Chondrocyte (in vitro differentiated cells): ENCODE data around the gene LMCD1. TPM values are rescaled to one million over a fixed set of nuclear protein-coding genes. Genes with fewer than 3 reads are reported as not detected.

Experiments
- DNase-seq: peaks from one replicate; pipeline ENCODE4 v3.0.0; 2021; ENCODE audit warnings: mixed read lengths, low spot score
- H3K27ac Mint-ChIP-seq: one replicate; pipeline ENCODE4 v1.8.0; 2021; ENCODE audit warnings: mild to moderate bottlenecking, moderate library complexity, mixed read lengths; ENCODE audit not compliant: unreplicated experiment
- H3K27me3 Mint-ChIP-seq: 2 replicates; pipeline ENCODE4 v1.8.0; 2021; ENCODE audit warnings: low read depth, mixed read lengths
- H3K36me3 Mint-ChIP-seq: 2 replicates; pipeline ENCODE4 v1.8.0; 2021; ENCODE audit warnings: low read depth, mixed read lengths
- H3K4me1 Mint-ChIP-seq: 2 replicates; pipeline ENCODE4 v1.8.0; 2021; ENCODE audit warnings: low read depth, mild to moderate bottlenecking, mixed read lengths
- H3K4me3 Mint-ChIP-seq: one replicate; pipeline ENCODE4 v1.8.0; 2021; ENCODE audit warnings: mild to moderate bottlenecking, moderate library complexity, mixed read lengths; ENCODE audit not compliant: unreplicated experiment
- H3K9me3 Mint-ChIP-seq: 2 replicates; pipeline ENCODE4 v1.8.0; 2021; ENCODE audit warnings: low read depth, mixed read lengths
- total RNA-seq: library from RNA; stranded (reverse); gene quantifications from 3 replicates; pipeline ENCODE4 v1.2.1, GENCODE V29; 2021
- TF ChIP-seq, protein P1 (sequence below): fragments of 200-600 bp; sonication (generic); IDR thresholded peaks from 2 replicates; pipeline ENCODE4 v1.5.0; 2021; ENCODE audit warnings: antibody characterized with exemption, mild to moderate bottlenecking, moderate library complexity

Gene LMCD1
- total RNA-seq, 1 donor from 2014 or later, result 263 TPM

DNA sequence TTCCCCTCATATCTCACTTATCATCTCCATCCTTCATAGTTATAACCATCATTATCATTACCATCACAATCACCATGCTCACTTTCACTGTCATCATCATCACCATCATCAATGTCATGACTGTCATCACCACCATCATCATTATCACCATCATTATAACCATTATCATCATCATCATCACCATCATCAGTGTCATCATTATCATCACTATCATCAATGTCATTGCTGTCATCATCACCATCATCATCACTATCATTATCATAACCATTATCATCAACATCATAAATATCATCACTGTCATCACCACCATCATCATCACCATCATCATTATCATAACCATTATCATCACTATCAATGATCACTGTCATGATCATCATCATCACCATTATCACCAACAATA is 98.8 kb downstream of the LMCD1 start:
- H3K36me3 Mint-ChIP-seq, result no peaks in the 10 kb centered on the region

DNA sequence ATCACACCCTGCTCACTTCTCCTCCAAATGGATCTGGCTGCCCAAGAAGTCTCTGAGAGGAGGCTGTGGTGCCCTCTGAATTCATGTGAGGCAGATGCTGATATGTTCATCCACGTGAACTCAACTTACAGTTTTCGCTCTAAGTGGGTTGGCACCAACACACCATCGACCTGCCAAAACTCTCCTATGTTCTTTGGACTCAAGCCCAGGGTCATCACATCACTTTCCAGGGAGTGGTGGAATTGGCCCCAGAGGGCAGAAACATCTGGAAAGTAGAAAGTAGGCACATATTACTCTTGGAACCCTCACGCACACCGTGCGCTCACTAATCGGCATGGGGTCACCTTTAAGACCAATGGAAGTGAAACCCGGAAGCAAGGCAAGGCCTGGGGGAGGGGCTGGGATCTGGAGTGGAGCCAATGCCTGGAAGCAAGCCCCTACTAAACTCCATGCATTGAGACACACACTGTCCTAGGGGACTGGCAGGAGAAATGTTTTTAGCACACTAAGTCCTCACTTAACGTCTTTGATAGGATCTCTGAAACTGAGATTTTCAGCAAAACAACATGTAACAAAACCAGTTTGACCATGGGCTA is 101.6 kb downstream of the LMCD1 start:
- TF ChIP-seq, protein P1, sequence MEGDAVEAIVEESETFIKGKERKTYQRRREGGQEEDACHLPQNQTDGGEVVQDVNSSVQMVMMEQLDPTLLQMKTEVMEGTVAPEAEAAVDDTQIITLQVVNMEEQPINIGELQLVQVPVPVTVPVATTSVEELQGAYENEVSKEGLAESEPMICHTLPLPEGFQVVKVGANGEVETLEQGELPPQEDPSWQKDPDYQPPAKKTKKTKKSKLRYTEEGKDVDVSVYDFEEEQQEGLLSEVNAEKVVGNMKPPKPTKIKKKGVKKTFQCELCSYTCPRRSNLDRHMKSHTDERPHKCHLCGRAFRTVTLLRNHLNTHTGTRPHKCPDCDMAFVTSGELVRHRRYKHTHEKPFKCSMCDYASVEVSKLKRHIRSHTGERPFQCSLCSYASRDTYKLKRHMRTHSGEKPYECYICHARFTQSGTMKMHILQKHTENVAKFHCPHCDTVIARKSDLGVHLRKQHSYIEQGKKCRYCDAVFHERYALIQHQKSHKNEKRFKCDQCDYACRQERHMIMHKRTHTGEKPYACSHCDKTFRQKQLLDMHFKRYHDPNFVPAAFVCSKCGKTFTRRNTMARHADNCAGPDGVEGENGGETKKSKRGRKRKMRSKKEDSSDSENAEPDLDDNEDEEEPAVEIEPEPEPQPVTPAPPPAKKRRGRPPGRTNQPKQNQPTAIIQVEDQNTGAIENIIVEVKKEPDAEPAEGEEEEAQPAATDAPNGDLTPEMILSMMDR, result no peak
- H3K27ac Mint-ChIP-seq, result peak overlapping the region; percentile 33
- no peaks in the 10 kb centered on the region for H3K9me3 Mint-ChIP-seq
- H3K36me3 Mint-ChIP-seq, result no peaks in the 10 kb centered on the region
- H3K27me3 Mint-ChIP-seq, result no peaks in the 10 kb centered on the region
- H3K4me1 Mint-ChIP-seq, result peaks cover 30% of the 10 kb centered on the region
- H3K4me3 Mint-ChIP-seq, result no peak overlapping the region
- DNase-seq, result no peak

More for the DNA sequence above, 98.8 kb downstream of the LMCD1 start:
- Mint-ChIP-seq H3K4me1 (peaks cover 17% of the 10 kb centered on the region), H3K9me3 (no peaks in the 10 kb centered on the region), H3K27me3 (no peaks in the 10 kb centered on the region), H3K27ac (no peak overlapping the region), H3K4me3 (no peak overlapping the region)
- DNase-seq, result no peak
- TF ChIP-seq, protein P1, result no peak

- Mint-ChIP-seq H3K4me3 (no peak overlapping the region), H3K27me3 (no peaks in the 10 kb centered on the region), H3K27ac (no peak overlapping the region), H3K4me1 (peaks cover 29% of the 10 kb centered on the region), H3K9me3 (no peaks in the 10 kb centered on the region), H3K36me3 (no peaks in the 10 kb centered on the region)
- TF ChIP-seq, protein P1, result no peak
- DNase-seq, result no peak
These were observed 102.4 kb downstream of the LMCD1 start for GRCh38 chr3:8604006-8604405.

GRCh38 chr3:8604988-8605387 is 103.4 kb downstream of the LMCD1 start:
- no peak overlapping the region for H3K27ac Mint-ChIP-seq
- TF ChIP-seq, protein P1, result no peak
- no peaks in the 10 kb centered on the region for H3K27me3 Mint-ChIP-seq
- no peak for DNase-seq
- H3K4me1 Mint-ChIP-seq, result peaks cover 29% of the 10 kb centered on the region
- no peaks in the 10 kb centered on the region for H3K9me3 Mint-ChIP-seq
- no peak overlapping the region for H3K4me3 Mint-ChIP-seq
- no peaks in the 10 kb centered on the region for H3K36me3 Mint-ChIP-seq

- Mint-ChIP-seq H3K27me3 (no peaks in the 10 kb centered on the region), H3K4me1 (peaks cover 29% of the 10 kb centered on the region), H3K4me3 (no peak overlapping the region), H3K27ac (peak overlapping the region; percentile 61), H3K36me3 (no peaks in the 10 kb centered on the region), H3K9me3 (no peaks in the 10 kb centered on the region)
- DNase-seq, result no peak
- TF ChIP-seq, protein P1, result no peak
These were observed 105.1 kb downstream of the LMCD1 start for GRCh38 chr3:8606701-8607231.
